Stimulated activated CD4-positive, alpha-beta T cell treated with anti-CD3 and anti-CD28 coated beads, Interleukin-15, amount 100 ng/mL, for 1 hour (primary cell): Measurements from ENCODE around the gene NOTUM.
"Not testable (repeated sequence)": the region's sequence is repeated elsewhere in the genome, so short reads cannot be mapped to it uniquely, and the experiment has no call there.

Experiments used
- DNase-seq, 2 donors: peaks; one replicate each; pipeline ENCODE4 v3.0.0-alpha.2; 2020; ENCODE audit warnings: low read depth in 1 of 2, low spot score in 1 of 2

NOTUM gene

GRCh38 chr17:81996757-81997441 lies 35.9 kb upstream of the NOTUM start:
- DNase-seq: no peak

GRCh38 chr17:81996232-81996756 lies 35.3 kb upstream of the NOTUM start:
- no peak for DNase-seq

- no peak for DNase-seq
These were observed 34.7 kb upstream of the NOTUM start for GRCh38 chr17:81995463-81996231.

- DNase-seq: no peak
These were observed 33.8 kb upstream of the NOTUM start for GRCh38 chr17:81994593-81995462.

- DNase-seq: no peak
These were observed 33.0 kb upstream of the NOTUM start for GRCh38 chr17:81993729-81994592.

- DNase-seq: no peak
These were observed 31.5 kb upstream of the NOTUM start for GRCh38 chr17:81992306-81993102.

GRCh38 chr17:81991684-81992305 lies 30.8 kb upstream of the NOTUM start:
- DNase-seq: no peak

GRCh38 chr17:81990836-81991683 lies 30.1 kb upstream of the NOTUM start:
- DNase-seq: no peak

GRCh38 chr17:81987161-81987770 lies 26.3 kb upstream of the NOTUM start:
- no peak for DNase-seq

- DNase-seq: no peak
These were observed 25.6 kb upstream of the NOTUM start for GRCh38 chr17:81986606-81987005.

GRCh38 chr17:81984773-81985410 lies 23.9 kb upstream of the NOTUM start:
- DNase-seq: no peak

GRCh38 chr17:81983639-81984373 lies 22.8 kb upstream of the NOTUM start:
- DNase-seq: no peak

- DNase-seq: no peak
These were observed 22.1 kb upstream of the NOTUM start for GRCh38 chr17:81983011-81983638.

GRCh38 chr17:81981511-81981910 lies 20.5 kb upstream of the NOTUM start:
- DNase-seq: not testable (repeated sequence)

- DNase-seq: no peak
These were observed 19.8 kb upstream of the NOTUM start for GRCh38 chr17:81980707-81981343.

GRCh38 chr17:81980122-81980521 lies 19.1 kb upstream of the NOTUM start:
- DNase-seq: no peak
